Activated CD4-positive, alpha-beta T cell treated with anti-CD3 and anti-CD28 coated beads, Interleukin-2, amount 50 U/mL, for 16 hours (primary cell): ENCODE results near the gene IFIT1.
"Not testable (repeated sequence)": the region's sequence is repeated elsewhere in the genome, so short reads cannot be mapped to it uniquely, and the experiment has no call there.

Source experiments
- DNase-seq: peaks from one replicate; pipeline ENCODE4 v3.0.0-alpha.2; 2020

The IFIT1 gene

GRCh38 chr10:89444819-89445218, 52.4 kb downstream of the IFIT1 start:
- DNase-seq: not testable (repeated sequence)

GRCh38 chr10:89450901-89451300, 58.5 kb downstream of the IFIT1 start:
- DNase-seq: no peak

- DNase-seq: no peak
These were observed 59.8 kb downstream of the IFIT1 start for GRCh38 chr10:89452193-89452592.

- no peak for DNase-seq
These were observed 62.3 kb downstream of the IFIT1 start for GRCh38 chr10:89454561-89455347.
